ENCODE data around the gene PSMA5. TPM values are rescaled to one million over a fixed set of nuclear protein-coding genes. Genes with fewer than 3 reads are reported as not detected.

PSMA5 gene
- polyA plus RNA-seq, 3 donors: 36.6 to 119 (median 118) TPM

DNA sequence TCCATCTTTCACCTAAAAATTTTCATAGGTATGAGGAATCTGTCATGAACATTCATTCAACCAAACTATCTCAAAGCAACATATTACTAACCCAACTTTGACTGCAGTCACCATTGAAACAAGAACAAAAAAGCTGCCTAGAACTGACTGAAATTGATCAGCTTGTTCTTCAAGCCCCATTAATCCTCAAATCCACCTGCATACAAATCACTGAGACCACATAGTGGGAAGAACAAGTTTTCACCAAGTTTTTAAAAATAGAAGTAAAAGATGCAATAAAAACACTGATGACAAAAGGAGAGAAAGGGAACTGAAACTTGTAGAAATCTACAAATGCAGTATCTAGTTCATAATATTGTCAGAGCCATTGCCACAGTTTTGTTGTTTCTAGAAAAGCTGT is 34.6 kb downstream of the PSMA5 start:
- H3K27me3 ChIP-seq (ENCODE audit: control insufficient read depth in 2 of 2, insufficient read depth in 2 of 2, low read length in 2 of 2): no peaks in the 10 kb centered on the region
- no peak overlapping the region for H2AFZ ChIP-seq (ENCODE audit: insufficient read depth, low read depth, low read length, poor library complexity, severe bottlenecking)
- H3K9me3 ChIP-seq (replicated peaks in 1 of 2; ENCODE audit: control insufficient read depth in 1 of 2, insufficient read depth in 1 of 2, low read length in 2 of 2): no peaks in the 10 kb centered on the region
- peak overlapping the region; percentile 68 for H3K4me2 ChIP-seq (replicated peaks; ENCODE audit: extremely low read depth, low read length, poor library complexity, severe bottlenecking)
- DNase-seq: peak in 2 of 3 donors; percentile 20 to 64
- H3K4me1 ChIP-seq (ENCODE audit: control insufficient read depth in 1 of 2, insufficient read depth in 2 of 2, low read length in 2 of 2): peaks cover 81 to 87% of the 10 kb centered on the region in 2 donors
- H3K27ac Mint-ChIP-seq: peak overlapping the region; percentile 72 to 94 (median 89)
- peaks cover 92% of the 10 kb centered on the region for H3K79me2 ChIP-seq (ENCODE audit: insufficient read depth, low read length)
- intact Hi-C loops (cut with micrococcal nuclease): no loop called here
- TF ChIP-seq, protein P1, sequence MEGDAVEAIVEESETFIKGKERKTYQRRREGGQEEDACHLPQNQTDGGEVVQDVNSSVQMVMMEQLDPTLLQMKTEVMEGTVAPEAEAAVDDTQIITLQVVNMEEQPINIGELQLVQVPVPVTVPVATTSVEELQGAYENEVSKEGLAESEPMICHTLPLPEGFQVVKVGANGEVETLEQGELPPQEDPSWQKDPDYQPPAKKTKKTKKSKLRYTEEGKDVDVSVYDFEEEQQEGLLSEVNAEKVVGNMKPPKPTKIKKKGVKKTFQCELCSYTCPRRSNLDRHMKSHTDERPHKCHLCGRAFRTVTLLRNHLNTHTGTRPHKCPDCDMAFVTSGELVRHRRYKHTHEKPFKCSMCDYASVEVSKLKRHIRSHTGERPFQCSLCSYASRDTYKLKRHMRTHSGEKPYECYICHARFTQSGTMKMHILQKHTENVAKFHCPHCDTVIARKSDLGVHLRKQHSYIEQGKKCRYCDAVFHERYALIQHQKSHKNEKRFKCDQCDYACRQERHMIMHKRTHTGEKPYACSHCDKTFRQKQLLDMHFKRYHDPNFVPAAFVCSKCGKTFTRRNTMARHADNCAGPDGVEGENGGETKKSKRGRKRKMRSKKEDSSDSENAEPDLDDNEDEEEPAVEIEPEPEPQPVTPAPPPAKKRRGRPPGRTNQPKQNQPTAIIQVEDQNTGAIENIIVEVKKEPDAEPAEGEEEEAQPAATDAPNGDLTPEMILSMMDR (IDR thresholded peaks at IDR 0.05): no peak
- H3K9me3 Mint-ChIP-seq: no peaks in the 10 kb centered on the region
- H3K9ac ChIP-seq (ENCODE audit: insufficient read depth, low read length, poor library complexity, severe bottlenecking): no peak overlapping the region
- H3K27me3 Mint-ChIP-seq (ENCODE audit: low read depth in 3 of 3): no peaks in the 10 kb centered on the region
- H3K36me3 Mint-ChIP-seq: peaks cover 4 to 15% of the 10 kb centered on the region in 2 donors
- H3K36me3 ChIP-seq (replicated peaks in 1 of 2; ENCODE audit: control insufficient read depth in 1 of 2, insufficient read depth in 2 of 2, low read length in 2 of 2): no peaks in the 10 kb centered on the region
- peaks cover 89% of the 10 kb centered on the region for H3K4me1 Mint-ChIP-seq
- peak overlapping the region; percentile 31 to 71 for H3K4me3 Mint-ChIP-seq
- H4K20me1 ChIP-seq (ENCODE audit: insufficient read depth, low read length): peaks cover 20% of the 10 kb centered on the region
- H3K4me3 ChIP-seq (replicated peaks in 1 of 3; ENCODE audit: low read depth in 2 of 3, low read length in 3 of 3): peak overlapping the region in 2 of 3 experiments; percentile 47 to 68
- H3K27ac ChIP-seq (ENCODE audit: low read depth in 1 of 2, low read length in 2 of 2): peak overlapping the region in 1 of 2 donors; percentile 84

DNA sequence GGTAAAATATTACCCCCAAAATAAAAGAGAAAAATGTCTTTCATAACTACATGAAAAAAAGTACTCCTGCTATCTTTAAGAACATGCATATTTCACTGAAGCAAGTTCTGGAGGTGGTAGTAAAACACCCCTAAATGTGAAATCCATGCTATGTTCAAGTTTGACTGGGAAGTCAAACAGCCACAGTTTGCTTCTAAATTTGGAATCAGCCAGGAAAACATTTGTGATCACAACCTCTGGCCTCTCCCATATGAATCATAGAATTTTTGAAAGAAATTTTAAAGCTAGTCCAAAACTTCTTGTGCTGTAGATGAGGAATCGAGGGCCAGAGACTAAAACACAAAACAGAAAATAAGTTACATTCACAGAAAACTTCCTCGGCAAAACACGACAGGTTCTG is 35.1 kb downstream of the PSMA5 start:
- intact Hi-C loops (cut with micrococcal nuclease): no loop called here
- Histone ChIP-seq H3K79me2 (ENCODE audit: insufficient read depth, low read length) (peaks cover 92% of the 10 kb centered on the region), H3K27ac (ENCODE audit: low read depth in 1 of 2, low read length in 2 of 2) (peak overlapping the region in 1 of 2 donors; percentile 84), H3K27me3 (ENCODE audit: control insufficient read depth in 2 of 2, insufficient read depth in 2 of 2, low read length in 2 of 2) (no peaks in the 10 kb centered on the region), H3K9me3 (replicated peaks in 1 of 2; ENCODE audit: control insufficient read depth in 1 of 2, insufficient read depth in 1 of 2, low read length in 2 of 2) (no peaks in the 10 kb centered on the region), H2AFZ (ENCODE audit: insufficient read depth, low read depth, low read length, poor library complexity, severe bottlenecking) (no peak overlapping the region), H3K4me1 (ENCODE audit: control insufficient read depth in 1 of 2, insufficient read depth in 2 of 2, low read length in 2 of 2) (peaks cover 77 to 82% of the 10 kb centered on the region in 2 donors), H3K9ac (ENCODE audit: insufficient read depth, low read length, poor library complexity, severe bottlenecking) (no peak overlapping the region), H3K36me3 (replicated peaks in 1 of 2; ENCODE audit: control insufficient read depth in 1 of 2, insufficient read depth in 2 of 2, low read length in 2 of 2) (no peaks in the 10 kb centered on the region), H4K20me1 (ENCODE audit: insufficient read depth, low read length) (peaks cover 25% of the 10 kb centered on the region), H3K4me2 (replicated peaks; ENCODE audit: extremely low read depth, low read length, poor library complexity, severe bottlenecking) (peak overlapping the region; percentile 68), H3K4me3 (replicated peaks in 1 of 3; ENCODE audit: low read depth in 2 of 3, low read length in 3 of 3) (peak overlapping the region in 2 of 3 experiments; percentile 9 to 68)
- TF ChIP-seq, protein P1 (IDR thresholded peaks at IDR 0.05): no peak
- Mint-ChIP-seq H3K4me1 (peaks cover 88% of the 10 kb centered on the region), H3K4me3 (peak overlapping the region; percentile 31 to 71), H3K27ac (peak overlapping the region; percentile 72 to 94 (median 89)), H3K27me3 (ENCODE audit: low read depth in 3 of 3) (no peaks in the 10 kb centered on the region), H3K9me3 (no peaks in the 10 kb centered on the region), H3K36me3 (peaks cover 4 to 15% of the 10 kb centered on the region in 2 donors)
- no CpG with 5 or more reads among the region's 3 CpGs for WGBS (ENCODE audit: insufficient coverage)
- no peak for DNase-seq
